CD4-positive, alpha-beta memory T cell (primary cell): ENCODE data around the gene NEGR1. TPM values are rescaled to one million over a fixed set of nuclear protein-coding genes. Genes with fewer than 3 reads are reported as not detected.

Experiments used
- CTCF ChIA-PET: fragments of 350-600 bp; sonication (Branson Sonifier 250); formaldehyde crosslinking; loops from one replicate; lab custom pipeline; 2021; ENCODE audit warnings: inconsistent platforms; ENCODE audit not compliant: partially characterized antibody; lab: Charles Lee
- POLR2A ChIA-PET: fragments of 350-600 bp; sonication (Branson Sonifier 250); formaldehyde crosslinking; loops from one replicate; lab custom pipeline; 2021; ENCODE audit not compliant: partially characterized antibody; lab: Charles Lee
- DNase-seq, 5 donors: peaks; one replicate each; pipeline versions ENCODE4 v3.0.0 to v3.0.0-alpha.2; 2020 to 2022; ENCODE audit warnings: mixed read lengths in 1 of 5
- H3K27ac ChIP-seq: one replicate; pipeline ENCODE4 v1.7.0; 2013; ENCODE audit warnings: low read depth, low read length
- H3K27me3 ChIP-seq: 2 replicates; pipeline ENCODE4 v1.7.0; 2013; ENCODE audit warnings: mild to moderate bottlenecking, low read length, moderate library complexity; ENCODE audit not compliant: insufficient read depth
- H3K36me3 ChIP-seq: 2 replicates; pipeline ENCODE4 v1.7.0; 2013; ENCODE audit warnings: mild to moderate bottlenecking, low read length, moderate library complexity; ENCODE audit not compliant: insufficient read depth
- H3K4me1 ChIP-seq: 2 replicates; pipeline ENCODE4 v1.7.0; 2013; ENCODE audit warnings: mild to moderate bottlenecking, low read length, moderate library complexity; ENCODE audit not compliant: insufficient read depth
- H3K4me3 ChIP-seq, 2 donors: one replicate each; pipeline ENCODE4 v1.7.0; 2013; ENCODE audit warnings: low read length in 2 of 2, mild to moderate bottlenecking in 1 of 2
- H3K9me3 ChIP-seq, 2 donors: one replicate each; pipeline ENCODE4 v1.7.0; 2013; ENCODE audit warnings: low read length in 2 of 2, control low read depth in 1 of 2; ENCODE audit not compliant: control insufficient read depth in 1 of 2
- H3K27ac Mint-ChIP-seq, 7 donors: one replicate each; pipeline ENCODE4 v1.8.0; 2020 to 2021; ENCODE audit warnings: mixed read lengths in 7 of 7, mild to moderate bottlenecking in 6 of 7, inconsistent platforms in 3 of 7, moderate library complexity in 3 of 7
- H3K27me3 Mint-ChIP-seq, 2 donors: one replicate each; pipeline ENCODE4 v1.8.0; 2020 to 2021; ENCODE audit warnings: mixed read lengths in 2 of 2
- H3K36me3 Mint-ChIP-seq, 2 donors: one replicate each; pipeline ENCODE4 v1.8.0; 2020 to 2021; ENCODE audit warnings: mixed read lengths in 2 of 2, inconsistent platforms in 1 of 2, mild to moderate bottlenecking in 1 of 2
- H3K4me1 Mint-ChIP-seq, 4 donors: one replicate each; pipeline ENCODE4 v1.8.0; 2020 to 2021; ENCODE audit warnings: mixed read lengths in 4 of 4, mild to moderate bottlenecking in 1 of 4
- H3K4me3 Mint-ChIP-seq, 8 donors: one replicate each; pipeline ENCODE4 v1.8.0; 2020 to 2021; ENCODE audit warnings: mixed read lengths in 8 of 8, mild to moderate bottlenecking in 7 of 8, moderate library complexity in 6 of 8, inconsistent platforms in 3 of 8
- H3K9me3 Mint-ChIP-seq, 8 donors: one replicate each; pipeline ENCODE4 v1.8.0; 2020 to 2021; ENCODE audit warnings: mixed read lengths in 8 of 8, mild to moderate bottlenecking in 5 of 8, inconsistent platforms in 3 of 8, moderate library complexity in 1 of 8
- intact Hi-C: fragments of 100-400 bp; cut with micrococcal nuclease; formaldehyde crosslinking; loops from one replicate; pipeline ENCODE4 v1.15.1; 2023
- polyA plus RNA-seq, 2 donors: library from polyadenylated mRNA; unstranded; fragments of 300-500 nt; fragmentation: Illumina TruSeq; gene quantifications; one replicate each; pipeline ENCODE4 v1.2.3, GENCODE V29; 2021
- total RNA-seq, 2 experiments: library from RNA; stranded (reverse); gene quantifications; one replicate each; pipeline ENCODE4 v1.2.3, GENCODE V29; 2021

Gene NEGR1
- total and polyA plus RNA-seq, 4 experiments from 2014 or later = not detected

DNA sequence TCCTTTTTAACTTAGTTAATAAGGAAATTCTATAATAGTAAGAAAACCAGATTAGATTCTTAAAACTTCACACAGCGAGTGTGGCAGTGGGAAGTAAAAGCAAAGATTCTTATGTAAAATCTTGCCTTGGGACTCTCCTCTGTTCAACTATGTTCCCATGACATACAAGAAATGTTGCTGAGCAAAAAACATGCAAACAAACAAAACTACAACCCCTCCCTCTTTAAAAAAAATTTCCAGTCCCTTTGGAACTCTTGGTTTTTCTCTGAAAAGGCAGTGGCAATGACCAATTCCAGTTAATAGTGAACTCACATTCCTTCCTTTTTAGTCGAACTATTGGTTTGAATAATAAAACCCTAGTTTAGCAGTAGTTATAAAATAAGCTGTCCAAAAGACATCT lies 748.4 kb downstream of the NEGR1 start:
- no peak overlapping the region for H3K4me3 Mint-ChIP-seq
- no peaks in the 10 kb centered on the region for H3K36me3 Mint-ChIP-seq
- no peaks in the 10 kb centered on the region for H3K27me3 ChIP-seq
- H3K27ac ChIP-seq = no peak overlapping the region
- no peaks in the 10 kb centered on the region for H3K36me3 ChIP-seq
- H3K4me3 ChIP-seq = no peak overlapping the region
- no peak for DNase-seq
- ChIA-PET CTCF (no interaction called here), POLR2A (no interaction called here)
- no peak overlapping the region for H3K27ac Mint-ChIP-seq
- H3K4me1 Mint-ChIP-seq = no peaks in the 10 kb centered on the region
- no peaks in the 10 kb centered on the region for H3K9me3 ChIP-seq
- H3K4me1 ChIP-seq = no peaks in the 10 kb centered on the region
- intact Hi-C loops = no loop called here
- H3K9me3 Mint-ChIP-seq = peaks cover 0 to 7% (median 3%) of the 10 kb centered on the region in 8 donors
- no peaks in the 10 kb centered on the region for H3K27me3 Mint-ChIP-seq

DNA sequence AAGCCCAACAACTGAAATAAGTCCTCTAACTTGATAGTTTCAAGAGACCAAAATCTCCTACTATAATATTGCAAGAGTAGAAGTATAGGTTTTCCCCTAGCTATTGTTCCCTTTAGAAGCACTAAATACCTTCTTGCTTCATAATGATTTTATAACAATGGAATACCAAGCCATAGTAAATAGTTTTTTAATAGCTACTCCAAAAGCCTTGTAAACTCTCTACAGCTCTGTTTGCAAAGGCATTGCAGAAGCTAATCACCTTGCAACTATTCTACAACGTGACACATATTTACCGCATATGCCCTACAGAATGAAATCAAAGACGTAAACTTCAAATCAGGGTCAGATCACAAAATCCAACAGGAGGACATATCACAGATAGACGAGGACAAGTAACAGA lies 750.0 kb downstream of the NEGR1 start:
- POLR2A ChIA-PET = no interaction called here
- no peak overlapping the region for H3K4me3 ChIP-seq
- no peak overlapping the region for H3K4me3 Mint-ChIP-seq
- H3K27me3 ChIP-seq = no peaks in the 10 kb centered on the region
- H3K27me3 Mint-ChIP-seq = no peaks in the 10 kb centered on the region
- CTCF ChIA-PET = no interaction called here
- H3K27ac ChIP-seq = no peak overlapping the region
- intact Hi-C loops = no loop called here
- H3K36me3 Mint-ChIP-seq = no peaks in the 10 kb centered on the region
- no peak overlapping the region for H3K27ac Mint-ChIP-seq
- peaks cover 0 to 7% (median 4%) of the 10 kb centered on the region in 8 donors for H3K9me3 Mint-ChIP-seq
- H3K4me1 ChIP-seq = no peaks in the 10 kb centered on the region
- no peak for DNase-seq
- H3K36me3 ChIP-seq = no peaks in the 10 kb centered on the region
- no peaks in the 10 kb centered on the region for H3K9me3 ChIP-seq
- no peaks in the 10 kb centered on the region for H3K4me1 Mint-ChIP-seq

DNA sequence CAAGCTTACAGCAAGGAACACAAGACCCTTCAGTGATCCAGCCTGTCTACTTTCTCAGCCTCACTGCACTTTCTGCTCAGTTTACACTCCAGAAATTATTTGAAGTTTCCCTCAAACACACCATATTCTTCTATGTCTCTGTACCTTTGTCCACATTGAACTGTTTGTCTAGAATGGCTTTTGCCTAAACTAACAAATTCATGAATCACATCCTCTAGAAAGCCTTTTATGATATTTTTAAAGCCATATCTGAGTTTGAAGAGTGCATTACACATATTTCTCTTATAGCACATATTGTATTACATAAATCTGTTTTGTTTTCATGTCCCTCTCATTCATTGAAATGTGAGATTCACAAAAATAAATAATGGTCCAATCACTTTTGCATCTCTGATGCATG lies 755.5 kb downstream of the NEGR1 start:
- Mint-ChIP-seq H3K4me3 (no peak overlapping the region), H3K36me3 (no peaks in the 10 kb centered on the region), H3K9me3 (peaks cover 0 to 7% (median under 1%) of the 10 kb centered on the region in 8 donors), H3K27ac (no peak overlapping the region), H3K4me1 (no peaks in the 10 kb centered on the region), H3K27me3 (no peaks in the 10 kb centered on the region)
- POLR2A ChIA-PET = no interaction called here
- Histone ChIP-seq H3K27ac (no peak overlapping the region), H3K4me3 (no peak overlapping the region), H3K36me3 (no peaks in the 10 kb centered on the region), H3K27me3 (no peaks in the 10 kb centered on the region), H3K4me1 (no peaks in the 10 kb centered on the region), H3K9me3 (no peaks in the 10 kb centered on the region)
- no peak for DNase-seq
- intact Hi-C loops = no loop called here
- CTCF ChIA-PET = no interaction called here

DNA sequence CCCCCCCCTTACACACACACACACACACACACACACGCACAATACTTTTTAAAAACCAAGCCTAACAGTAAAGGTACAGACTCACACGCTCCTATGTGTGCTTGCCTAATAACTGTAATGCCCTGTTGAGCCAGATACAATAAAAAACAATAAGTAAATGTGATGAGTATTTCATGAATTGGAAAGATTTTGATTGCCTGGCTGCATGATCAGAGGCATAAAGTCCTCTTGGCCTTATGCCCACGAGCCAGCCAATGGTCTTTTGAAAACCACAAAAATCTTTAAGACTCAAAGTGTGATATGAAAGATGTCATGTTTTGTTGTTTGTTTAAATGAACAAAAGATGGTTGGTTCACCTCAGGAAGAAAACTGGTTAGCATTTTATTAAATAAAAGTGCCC lies 759.6 kb downstream of the NEGR1 start:
- intact Hi-C loops = no loop called here
- Histone ChIP-seq H3K4me1 (no peaks in the 10 kb centered on the region), H3K4me3 (no peak overlapping the region), H3K27me3 (no peaks in the 10 kb centered on the region), H3K27ac (no peak overlapping the region), H3K9me3 (no peaks in the 10 kb centered on the region), H3K36me3 (no peaks in the 10 kb centered on the region)
- POLR2A ChIA-PET = no interaction called here
- Mint-ChIP-seq H3K27me3 (no peaks in the 10 kb centered on the region), H3K4me1 (no peaks in the 10 kb centered on the region), H3K36me3 (no peaks in the 10 kb centered on the region), H3K27ac (peak overlapping the region in 1 of 7 donors; percentile 75), H3K4me3 (no peak overlapping the region), H3K9me3 (peaks cover 0 to 7% (median 0%) of the 10 kb centered on the region in 8 donors)
- CTCF ChIA-PET = no interaction called here
- DNase-seq = no peak

DNA sequence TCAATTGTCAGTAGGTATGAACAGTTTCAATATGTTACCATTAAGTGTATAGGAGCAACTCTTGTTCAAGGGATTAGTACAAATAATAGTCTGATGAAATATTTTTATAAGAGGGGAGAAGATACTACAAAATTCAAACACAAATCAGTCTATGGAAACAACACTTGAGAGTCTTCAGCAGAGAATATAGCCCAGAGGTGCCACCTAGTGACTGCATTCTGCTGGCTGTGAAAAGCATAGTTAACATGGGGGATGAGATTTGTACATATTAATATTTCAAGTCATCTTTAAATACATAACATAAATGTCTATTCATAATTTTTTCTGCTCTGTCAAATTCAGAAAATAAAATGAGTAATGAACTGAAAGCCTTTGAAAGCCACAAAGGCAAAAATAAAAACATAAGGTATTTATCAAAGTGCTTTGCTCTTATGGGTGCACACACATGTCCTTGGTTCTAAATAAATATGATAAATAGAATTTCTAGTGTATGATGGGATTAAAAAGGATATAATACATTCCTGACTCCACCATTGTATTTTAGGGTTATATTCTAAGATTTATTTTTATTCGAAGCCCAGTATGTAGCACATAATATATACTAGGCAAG lies 760.6 kb downstream of the NEGR1 start:
- Mint-ChIP-seq H3K9me3 (peaks cover 0 to 5% (median 0%) of the 10 kb centered on the region in 8 donors), H3K36me3 (no peaks in the 10 kb centered on the region), H3K4me1 (no peaks in the 10 kb centered on the region), H3K4me3 (no peak overlapping the region), H3K27ac (no peak overlapping the region), H3K27me3 (no peaks in the 10 kb centered on the region)
- intact Hi-C loops = no loop called here
- Histone ChIP-seq H3K36me3 (no peaks in the 10 kb centered on the region), H3K4me1 (no peaks in the 10 kb centered on the region), H3K4me3 (no peak overlapping the region), H3K27me3 (no peaks in the 10 kb centered on the region), H3K9me3 (no peaks in the 10 kb centered on the region), H3K27ac (no peak overlapping the region)
- ChIA-PET POLR2A (no interaction called here), CTCF (no interaction called here)
- DNase-seq = no peak

DNA sequence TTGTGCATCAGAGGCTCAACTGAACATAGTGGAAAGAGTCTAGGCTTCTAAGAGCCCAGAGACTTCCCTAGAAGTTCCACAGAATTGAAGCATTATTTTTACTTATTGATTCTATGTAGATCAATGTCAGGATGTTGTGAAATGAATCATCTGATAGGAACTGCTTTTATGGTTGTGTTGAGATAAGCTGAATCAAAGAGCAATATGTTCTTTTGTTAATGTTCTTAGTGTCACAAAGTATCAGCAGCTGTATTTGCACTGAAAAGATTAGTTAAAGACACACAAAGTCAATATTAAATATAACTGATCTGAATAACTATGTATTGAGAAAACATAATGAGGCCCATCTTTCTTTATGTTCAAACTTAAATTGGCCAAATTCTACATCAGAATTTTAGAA lies 770.8 kb downstream of the NEGR1 start:
- no peak for DNase-seq
- Histone ChIP-seq H3K36me3 (no peaks in the 10 kb centered on the region), H3K27ac (no peak overlapping the region), H3K4me1 (no peaks in the 10 kb centered on the region), H3K4me3 (no peak overlapping the region), H3K9me3 (no peaks in the 10 kb centered on the region), H3K27me3 (no peaks in the 10 kb centered on the region)
- Mint-ChIP-seq H3K36me3 (no peaks in the 10 kb centered on the region), H3K9me3 (peaks cover 0 to 7% (median 2%) of the 10 kb centered on the region in 8 donors), H3K4me1 (no peaks in the 10 kb centered on the region), H3K27me3 (no peaks in the 10 kb centered on the region), H3K4me3 (no peak overlapping the region), H3K27ac (no peak overlapping the region)
- intact Hi-C loops = no loop called here
- ChIA-PET CTCF (no interaction called here), POLR2A (no interaction called here)

DNA sequence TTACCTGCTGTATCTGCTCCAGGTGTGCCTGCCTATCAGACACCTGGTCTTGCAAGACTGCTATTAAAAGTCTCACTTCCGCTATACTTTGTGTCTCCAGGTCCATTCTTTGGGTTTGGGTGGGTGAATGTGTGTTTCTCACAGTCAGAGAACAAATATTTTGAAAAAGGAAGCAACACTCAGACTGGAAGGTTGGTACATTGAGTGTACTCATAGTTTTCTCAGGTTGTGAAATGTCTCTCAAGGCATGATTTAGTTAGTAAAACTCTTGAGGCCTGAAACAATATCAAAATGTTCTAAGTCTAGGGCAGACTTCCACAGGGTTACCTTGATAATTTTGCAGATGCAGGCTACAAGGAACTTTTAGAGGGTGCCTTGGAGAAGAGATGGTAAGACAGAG lies 771.6 kb downstream of the NEGR1 start:
- Histone ChIP-seq H3K4me3 (no peak overlapping the region), H3K27ac (no peak overlapping the region), H3K9me3 (no peaks in the 10 kb centered on the region), H3K27me3 (no peaks in the 10 kb centered on the region), H3K36me3 (no peaks in the 10 kb centered on the region), H3K4me1 (no peaks in the 10 kb centered on the region)
- Mint-ChIP-seq H3K9me3 (peaks cover 0 to 9% (median 2%) of the 10 kb centered on the region in 8 donors), H3K4me3 (no peak overlapping the region), H3K27ac (no peak overlapping the region), H3K27me3 (no peaks in the 10 kb centered on the region), H3K4me1 (no peaks in the 10 kb centered on the region), H3K36me3 (no peaks in the 10 kb centered on the region)
- intact Hi-C loops = no loop called here
- no peak for DNase-seq
- CTCF ChIA-PET = no interaction called here
- POLR2A ChIA-PET = no interaction called here
